Endothelial cell of umbilical vein (primary cell): ENCODE measurements around the gene SP140L. TPM values are rescaled to one million over a fixed set of nuclear protein-coding genes. Genes with fewer than 3 reads are reported as not detected.

Source experiments
- BruUV-seq: library from RNA; stranded (reverse); fragments of 400-500 nt; replicated peaks from 2 replicates; lab custom pipeline; 2021; lab: Mats Ljungman, UMichigan
- CTCF ChIA-PET: fragments of 300-600, 350-600 bp; sonication (Branson Sonifier 250); formaldehyde crosslinking; loops from one replicate; lab custom pipeline; 2021; ENCODE audit warnings: antibody characterized with exemption, inconsistent platforms; lab: Charles Lee
- POLR2A ChIA-PET: fragments of 300-600, 350-600 bp; sonication (Branson Sonifier 250); formaldehyde crosslinking; loops from one replicate; lab custom pipeline; 2021; ENCODE audit warnings: antibody characterized with exemption, inconsistent platforms; lab: Charles Lee
- DNase-seq: peaks from one replicate; pipeline ENCODE4 v3.0.0-alpha.2; 2011; ENCODE audit warnings: low read depth, low spot score
- FAIRE-seq: peaks from 2 replicates; lab custom pipeline; 2011; peaks lifted over from hg19 to GRCh38; lab: Jason Lieb, UNC
- H2AFZ ChIP-seq: 2 replicates; pipeline ENCODE4 v1.6.0; 2012; ENCODE audit warnings: low read depth, low read length, control low read depth, inconsistent platforms
- H3K27ac ChIP-seq: 2 replicates; pipeline ENCODE4 v1.5.1; 2011; ENCODE audit warnings: low read depth, mild to moderate bottlenecking, control low read depth, low read length, moderate library complexity; ENCODE audit not compliant: insufficient read depth
- H3K27me3 ChIP-seq, 2 experiments: 2 replicates each; pipeline versions ENCODE4 v1.6.0 to v1.6.1; 2011; ENCODE audit warnings: low read length in 2 of 2, mixed read lengths in 1 of 2; ENCODE audit not compliant: control insufficient read depth in 2 of 2, insufficient read depth in 2 of 2
- H3K36me3 ChIP-seq, 2 experiments: 2 replicates in 1 of 2; 3 replicates in 1 of 2; pipeline ENCODE4 v1.5.1; 2011; ENCODE audit warnings: low read length in 2 of 2, mild to moderate bottlenecking in 1 of 2, moderate library complexity in 1 of 2; ENCODE audit not compliant: control insufficient read depth in 2 of 2, insufficient read depth in 2 of 2; ENCODE audit errors: extremely low read depth in 1 of 2
- H3K4me1 ChIP-seq: 3 replicates; pipeline ENCODE4 v1.5.1; 2011; ENCODE audit warnings: mild to moderate bottlenecking, low read length; ENCODE audit not compliant: control insufficient read depth, insufficient read depth; ENCODE audit errors: extremely low read depth
- H3K4me2 ChIP-seq: 2 replicates; pipeline ENCODE4 v1.6.1; 2011; ENCODE audit warnings: low read length, control low read depth, mixed read lengths; ENCODE audit not compliant: insufficient read depth
- H3K4me3 ChIP-seq, 3 experiments: fragments of 200-600 bp in 1 of 3; sonication (generic), shearing (Covaris generic) in 1 of 3; replicated peaks in 1 of 3; 2 replicates each; pipeline ENCODE4 v1.5.1; 2011 to 2016; ENCODE audit warnings: control low read depth in 3 of 3, low read length in 3 of 3, mild to moderate bottlenecking in 2 of 3, inconsistent platforms in 1 of 3, low read depth in 1 of 3, moderate library complexity in 1 of 3; ENCODE audit not compliant: insufficient read depth in 1 of 3
- H3K79me2 ChIP-seq: 2 replicates; pipeline ENCODE4 v1.6.0; 2012; ENCODE audit warnings: low read length, inconsistent platforms; ENCODE audit not compliant: control insufficient read depth, insufficient read depth
- H3K9ac ChIP-seq: replicated peaks from 2 replicates; pipeline ENCODE3; 2011; ENCODE audit warnings: low read length, control low read depth; ENCODE audit not compliant: insufficient read depth; ENCODE audit errors: extremely low read depth
- H3K9me1 ChIP-seq: replicated peaks from 3 replicates; pipeline ENCODE4 v1.6.0; 2011; ENCODE audit warnings: mild to moderate bottlenecking, low read length; ENCODE audit not compliant: control insufficient read depth, insufficient read depth; ENCODE audit errors: extremely low read depth
- H3K9me3 ChIP-seq: replicated peaks from 2 replicates; pipeline ENCODE4 v1.5.1; 2012; ENCODE audit warnings: low read length, inconsistent platforms; ENCODE audit not compliant: control insufficient read depth, insufficient read depth
- H4K20me1 ChIP-seq: replicated peaks from 2 replicates; pipeline ENCODE3; 2011; ENCODE audit warnings: mild to moderate bottlenecking, low read length; ENCODE audit not compliant: control insufficient read depth, insufficient read depth; ENCODE audit errors: extremely low read depth
- CTCF ChIP-seq, 2 donors: IDR thresholded peaks; 1 replicate in 1 of 2; 2 replicates in 1 of 2; pipeline ENCODE4 v1.5.1; 2011; ENCODE audit warnings: low read length in 2 of 2, mild to moderate bottlenecking in 2 of 2, moderate library complexity in 2 of 2, control low read depth in 1 of 2, inconsistent platforms in 1 of 2, low read depth in 1 of 2; ENCODE audit not compliant: insufficient read depth in 1 of 2; ENCODE audit errors: extremely low read depth in 1 of 2
- GATA2 ChIP-seq: IDR thresholded peaks from 2 replicates; pipeline ENCODE4 v1.7.0; 2011; ENCODE audit warnings: low read depth, mild to moderate bottlenecking, moderate library complexity, mixed read lengths, low read length; ENCODE audit not compliant: insufficient read length, insufficient read depth
- POLR2A ChIP-seq: IDR thresholded peaks from 2 replicates; pipeline ENCODE4 v1.6.1; 2012; ENCODE audit warnings: low read depth, mild to moderate bottlenecking, control low read depth, low read length
- dilution Hi-C: fragments of 300-500 bp; cut with MboI; formaldehyde crosslinking; loops from one replicate; pipeline ENCODE4 v1.15.0; 2019; ENCODE audit warnings: low sequenced_read_pairs; ENCODE audit not compliant: extremely low pct_ligation_motif_present
- intact Hi-C: fragments of 100-400 bp; cut with micrococcal nuclease; formaldehyde crosslinking; loops from one replicate; pipeline ENCODE4 v1.10.0; 2022
- polyA plus RNA-seq, 4 experiments: library from polyadenylated mRNA; depleted of rRNA in 3 of 4; stranded (reverse) in 3 of 4; unstranded in 1 of 4; fragments of >200 nt; gene quantifications; 2 replicates each; pipeline versions ENCODE4 v1.2.1 to v1.2.3, GENCODE V29; 2011 to 2012; ENCODE audit warnings: missing spikeins in 1 of 4
- total RNA-seq: library from RNA; stranded (reverse); gene quantifications from 2 replicates; pipeline ENCODE4 v1.2.3, GENCODE V29; 2021

The SP140L gene
- total and polyA plus RNA-seq, 2 donors (not counting 3 experiments of a cell fraction or from before 2014, with no cell fraction given) = 16.0 to 27.3 TPM

GRCh38 chr2:230346465-230346864, 19.5 kb downstream of the SP140L start:
- no peak for TF ChIP-seq GATA2
- TF ChIP-seq CTCF (IDR thresholded peaks at IDR 0.05; ENCODE audit: extremely low read depth in 1 of 2, insufficient read depth in 1 of 2, low read depth in 1 of 2, low read length in 2 of 2) = no peak
- intact Hi-C loops (no loop called here), dilution Hi-C loops (no loop called here)
- Histone ChIP-seq H3K9me1 (no peaks in the 10 kb centered on the region), H3K9ac (no peak overlapping the region), H3K9me3 (no peaks in the 10 kb centered on the region), H2AFZ (no peak overlapping the region), H3K4me1 (no peaks in the 10 kb centered on the region), H3K27me3 (no peaks in the 10 kb centered on the region), H4K20me1 (no peaks in the 10 kb centered on the region), H3K36me3 (no peaks in the 10 kb centered on the region), H3K4me3 (no peak overlapping the region), H3K27ac (no peak overlapping the region), H3K79me2 (peaks cover 9% of the 10 kb centered on the region), H3K4me2 (no peak overlapping the region)
- POLR2A ChIA-PET = no interaction called here
- CTCF ChIA-PET = no interaction called here
- DNase-seq (no peak), FAIRE-seq (no peak)
- BruUV-seq = no TSS peak

GRCh38 chr2:230346921-230347533, 20.0 kb downstream of the SP140L start:
- intact Hi-C loops (no loop called here), dilution Hi-C loops (no loop called here)
- CTCF ChIA-PET = no interaction called here
- H3K9me1 ChIP-seq = no peaks in the 10 kb centered on the region
- no TSS peak for BruUV-seq
- no peak overlapping the region for H3K4me3 ChIP-seq
- no peaks in the 10 kb centered on the region for H3K27me3 ChIP-seq
- POLR2A ChIA-PET = no interaction called here
- FAIRE-seq = no peak
- no peaks in the 10 kb centered on the region for H3K9me3 ChIP-seq
- peaks cover 9% of the 10 kb centered on the region for H3K79me2 ChIP-seq
- no peak for DNase-seq
- H3K36me3 ChIP-seq = no peaks in the 10 kb centered on the region
- no peak overlapping the region for H2AFZ ChIP-seq
- no peak overlapping the region for H3K4me2 ChIP-seq
- H3K27ac ChIP-seq = no peak overlapping the region
- H3K4me1 ChIP-seq = no peaks in the 10 kb centered on the region
- no peaks in the 10 kb centered on the region for H4K20me1 ChIP-seq
- H3K9ac ChIP-seq = no peak overlapping the region
- no peak for TF ChIP-seq POLR2A
